ENCODE measurements around the gene TK1.

DNA sequence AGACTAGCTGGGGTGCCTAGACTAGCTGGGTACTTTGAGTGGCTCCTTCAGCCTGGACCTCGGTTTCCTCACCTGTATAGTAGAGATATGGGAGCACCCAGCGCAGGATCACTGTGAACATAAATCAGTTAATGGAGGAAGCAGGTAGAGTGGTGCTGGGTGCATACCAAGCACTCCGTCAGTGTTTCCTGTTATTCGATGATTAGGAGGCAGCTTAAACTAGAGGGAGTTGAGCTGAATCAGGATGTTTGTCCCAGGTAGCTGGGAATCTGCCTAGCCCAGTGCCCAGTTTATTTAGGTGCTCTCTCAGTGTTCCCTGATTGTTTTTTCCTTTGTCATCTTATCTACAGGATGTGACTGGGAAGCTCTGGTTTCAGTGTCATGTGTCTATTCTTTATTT is 36.2 kb upstream of the TK1 start:
- TF ChIP-seq, protein P1, sequence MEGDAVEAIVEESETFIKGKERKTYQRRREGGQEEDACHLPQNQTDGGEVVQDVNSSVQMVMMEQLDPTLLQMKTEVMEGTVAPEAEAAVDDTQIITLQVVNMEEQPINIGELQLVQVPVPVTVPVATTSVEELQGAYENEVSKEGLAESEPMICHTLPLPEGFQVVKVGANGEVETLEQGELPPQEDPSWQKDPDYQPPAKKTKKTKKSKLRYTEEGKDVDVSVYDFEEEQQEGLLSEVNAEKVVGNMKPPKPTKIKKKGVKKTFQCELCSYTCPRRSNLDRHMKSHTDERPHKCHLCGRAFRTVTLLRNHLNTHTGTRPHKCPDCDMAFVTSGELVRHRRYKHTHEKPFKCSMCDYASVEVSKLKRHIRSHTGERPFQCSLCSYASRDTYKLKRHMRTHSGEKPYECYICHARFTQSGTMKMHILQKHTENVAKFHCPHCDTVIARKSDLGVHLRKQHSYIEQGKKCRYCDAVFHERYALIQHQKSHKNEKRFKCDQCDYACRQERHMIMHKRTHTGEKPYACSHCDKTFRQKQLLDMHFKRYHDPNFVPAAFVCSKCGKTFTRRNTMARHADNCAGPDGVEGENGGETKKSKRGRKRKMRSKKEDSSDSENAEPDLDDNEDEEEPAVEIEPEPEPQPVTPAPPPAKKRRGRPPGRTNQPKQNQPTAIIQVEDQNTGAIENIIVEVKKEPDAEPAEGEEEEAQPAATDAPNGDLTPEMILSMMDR (IDR thresholded peaks at IDR 0.05), result no peak
- TF ChIP-seq POLR2A (IDR thresholded peaks at IDR 0.05), result no peak

Measured in body of pancreas (tissue), 4 donors.